DND-41 (cell line): ENCODE data around the gene TMEM106B.

ENCODE experiments used
- CTCF ChIP-seq: IDR thresholded peaks from 2 replicates; pipeline ENCODE4 v1.5.1; 2012; ENCODE audit warnings: borderline replicate concordance, low read length, moderate library complexity, mild to moderate bottlenecking; ENCODE audit not compliant: poor library complexity, severe bottlenecking; ENCODE audit errors: extremely low read depth
- EZH2 ChIP-seq: IDR thresholded peaks from 3 replicates; pipeline ENCODE4 v1.6.1; 2012; ENCODE audit warnings: borderline replicate concordance, low read depth, mild to moderate bottlenecking, moderate library complexity, low read length, inconsistent platforms; ENCODE audit not compliant: severe bottlenecking

- TF ChIP-seq CTCF (peak; percentile 7), EZH2 (no peak)
Observed at GRCh38 chr7:12244129-12244528, 33.0 kb downstream of the TMEM106B start.
